Epidermal melanocyte (primary cell): Measurements from ENCODE around the gene ZFAND3.
"Not testable (repeated sequence)": the region's sequence is repeated elsewhere in the genome, so short reads cannot be mapped to it uniquely, and the experiment has no call there.

Source experiments
- DNase-seq: peaks from one replicate; pipeline ENCODE4 v3.0.0; 2011; ENCODE audit warnings: low spot score; ENCODE audit not compliant: insufficient read length

The ZFAND3 gene

GRCh38 chr6:38043259-38043753, 223.8 kb downstream of the ZFAND3 start:
- no peak for DNase-seq

DNA sequence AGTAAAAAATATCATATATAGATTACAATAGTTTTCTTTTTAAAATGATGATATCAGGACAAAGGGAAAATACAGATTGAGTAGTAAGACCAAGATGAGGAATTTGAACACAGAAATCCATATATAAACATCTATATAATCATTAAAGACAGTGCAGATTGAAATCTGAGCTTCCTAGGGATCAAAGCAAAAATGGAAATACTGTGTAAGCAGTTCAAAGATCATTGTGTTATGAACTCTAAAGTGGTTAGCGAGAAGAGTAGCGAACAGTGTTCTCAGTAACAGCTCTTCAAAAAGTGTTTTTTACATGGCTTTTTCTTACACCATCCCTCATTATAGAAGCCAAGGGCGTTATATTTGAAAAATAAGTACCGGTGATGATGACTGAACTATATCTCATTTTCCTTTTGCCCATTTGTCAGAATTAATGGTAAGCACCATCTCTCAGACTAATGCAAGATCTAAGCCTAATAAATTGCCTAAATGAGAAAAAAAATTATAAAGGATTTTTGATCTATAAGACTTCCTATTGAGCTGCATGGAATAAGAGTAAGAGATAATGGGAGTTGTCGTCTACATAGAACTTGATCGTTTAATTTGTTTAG, 226.3 kb downstream of the ZFAND3 start:
- no peak for DNase-seq

DNA sequence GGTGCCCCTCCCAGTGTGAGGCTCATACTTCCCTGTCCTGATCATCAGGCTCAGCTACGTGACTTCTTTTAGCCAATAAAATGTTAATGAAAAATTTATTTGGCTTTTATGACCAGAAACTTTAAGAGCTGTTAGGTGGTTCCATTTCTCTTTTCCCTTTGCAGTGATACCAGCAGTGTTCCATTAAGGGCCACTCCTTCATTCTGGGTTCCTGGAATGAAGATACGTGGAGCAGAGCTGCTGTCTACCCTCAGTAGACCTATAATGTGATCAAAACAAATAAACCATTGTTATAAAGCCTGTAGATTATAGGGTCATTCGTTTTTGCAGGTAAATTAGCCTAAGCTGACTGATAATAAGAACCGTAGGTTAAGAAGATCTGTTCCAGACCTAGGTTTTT, 228.0 kb downstream of the ZFAND3 start:
- DNase-seq = no peak

- DNase-seq = not testable (repeated sequence)
Observed at GRCh38 chr6:38049861-38050397, 230.4 kb downstream of the ZFAND3 start.

- no peak for DNase-seq
Observed at GRCh38 chr6:38051819-38052434, 232.4 kb downstream of the ZFAND3 start.

DNA sequence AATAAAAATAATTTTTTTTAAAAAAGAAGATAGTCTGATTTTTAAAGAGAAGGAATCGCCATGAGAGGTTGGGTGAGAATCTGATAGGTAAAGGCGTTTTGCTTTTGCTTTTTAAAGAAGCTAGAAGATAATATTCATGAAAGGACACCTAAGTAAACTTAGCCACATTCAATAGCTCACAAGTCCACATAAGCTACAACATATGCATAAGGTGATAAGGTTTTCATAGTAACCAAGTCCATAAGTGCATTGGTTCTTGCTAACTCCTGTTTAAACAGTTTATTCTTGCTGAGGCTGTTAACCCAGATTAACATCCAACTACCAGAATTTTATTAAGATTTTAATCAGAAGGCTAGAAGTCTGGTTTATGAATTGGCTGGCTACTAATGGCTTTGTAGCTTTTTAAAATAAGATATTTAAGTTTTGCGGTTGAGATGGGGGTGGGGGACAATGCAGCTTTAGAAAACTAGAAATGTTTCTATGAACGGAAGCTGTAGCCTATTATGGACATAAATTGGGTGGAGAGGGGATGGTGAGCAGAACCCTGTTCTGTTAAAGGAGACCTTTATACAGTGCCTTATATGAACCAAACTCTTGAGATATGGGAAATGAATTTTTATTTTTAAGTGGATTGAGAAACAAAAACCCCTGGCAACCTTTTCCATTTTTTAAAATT, 235.1 kb downstream of the ZFAND3 start:
- DNase-seq = no peak

DNA sequence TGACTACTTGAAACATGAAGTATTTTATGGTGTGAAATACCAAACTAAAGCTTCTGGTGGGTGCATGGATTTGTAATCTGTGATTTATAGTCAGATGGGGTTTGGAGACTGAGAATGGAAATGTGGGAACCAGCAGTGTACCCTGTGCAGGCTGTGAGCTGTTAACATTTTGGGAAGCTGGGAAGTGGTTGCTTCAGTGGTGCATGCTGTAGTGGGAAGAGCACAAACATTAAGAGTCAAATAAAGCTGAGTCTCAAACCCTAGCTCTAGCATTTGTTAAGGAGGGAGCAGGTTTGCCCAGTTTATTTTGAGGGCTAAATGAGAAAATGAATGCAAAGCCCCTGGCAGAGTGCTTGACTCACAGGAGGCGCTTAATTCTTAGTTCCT, 235.7 kb downstream of the ZFAND3 start:
- no peak for DNase-seq

DNA sequence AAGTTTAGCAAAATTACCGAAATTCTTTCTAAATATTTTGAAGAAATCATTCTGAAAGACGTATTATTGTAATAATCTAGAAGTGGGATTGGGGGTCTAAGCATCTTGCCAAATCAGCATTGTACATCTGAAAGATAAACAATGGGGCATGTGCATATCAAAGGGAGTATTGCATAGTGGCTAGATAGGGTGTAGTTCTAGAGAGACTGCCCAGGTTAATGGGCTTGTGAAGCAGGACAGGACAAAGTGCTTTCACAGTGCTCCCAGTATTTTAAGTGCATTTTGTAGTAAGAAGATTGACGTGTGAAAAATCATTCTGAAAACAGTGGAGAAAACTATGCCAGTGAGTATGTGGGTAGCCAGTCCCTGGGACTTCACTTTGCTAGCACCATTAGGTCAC, 236.8 kb downstream of the ZFAND3 start:
- no peak for DNase-seq

- no peak for DNase-seq
Observed at GRCh38 chr6:38057994-38058393, 238.5 kb downstream of the ZFAND3 start.

GRCh38 chr6:38062066-38062465, 242.5 kb downstream of the ZFAND3 start:
- no peak for DNase-seq

GRCh38 chr6:38063973-38064372, 244.4 kb downstream of the ZFAND3 start:
- no peak for DNase-seq

DNA sequence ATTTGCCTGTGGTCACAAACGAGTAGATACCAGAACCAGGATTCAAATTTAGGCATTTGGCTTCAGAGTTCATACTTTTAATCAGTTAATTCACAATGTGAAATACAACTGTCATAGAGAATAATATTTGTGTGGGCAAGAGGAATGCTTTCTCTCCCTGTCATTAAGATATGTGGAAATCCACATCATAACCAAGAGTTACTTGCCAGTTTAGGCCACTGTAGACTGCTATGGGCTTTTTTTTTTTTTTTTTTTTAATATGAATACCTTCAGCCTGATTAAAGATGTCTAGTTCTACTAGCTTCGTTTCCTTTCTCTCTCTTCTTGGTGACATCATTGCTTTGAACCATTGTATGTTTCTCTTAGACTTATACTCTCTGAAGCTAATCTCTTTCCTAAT, 244.9 kb downstream of the ZFAND3 start:
- DNase-seq = no peak

GRCh38 chr6:38065734-38066305, 246.3 kb downstream of the ZFAND3 start:
- no peak for DNase-seq

DNA sequence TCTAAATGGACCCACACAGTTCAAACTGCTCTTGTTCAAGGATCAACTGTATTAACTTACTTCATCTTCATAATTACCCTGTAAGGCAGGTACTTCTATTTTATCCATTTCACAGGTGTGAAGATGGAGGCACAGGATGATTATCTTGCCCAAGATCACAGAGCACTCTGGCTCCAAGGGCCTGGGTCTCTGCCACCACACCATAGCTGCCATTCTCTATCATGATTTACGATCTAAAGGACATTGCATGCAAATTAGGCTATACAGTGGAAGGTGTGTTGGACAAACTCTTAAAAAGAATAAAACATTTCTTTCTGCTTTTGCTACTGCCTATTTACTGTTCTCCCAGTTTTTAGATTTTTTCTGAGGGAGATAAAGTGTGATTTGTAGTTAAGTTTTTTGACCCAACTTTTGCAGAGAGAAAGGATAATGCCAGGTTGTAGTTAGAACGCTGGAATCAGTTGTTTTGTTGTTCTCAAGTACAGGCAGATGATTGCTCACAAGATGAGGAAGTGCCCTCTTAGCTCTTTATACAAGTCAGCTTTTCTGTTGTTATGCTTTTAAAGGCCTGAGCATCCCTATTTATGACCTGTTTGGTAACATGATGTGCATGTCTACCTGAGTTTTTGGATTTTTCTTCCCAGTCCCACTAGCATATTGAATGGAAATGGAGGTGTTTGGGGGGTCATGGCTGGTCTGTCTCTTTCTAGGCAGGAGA, 247.9 kb downstream of the ZFAND3 start:
- DNase-seq = no peak

DNA sequence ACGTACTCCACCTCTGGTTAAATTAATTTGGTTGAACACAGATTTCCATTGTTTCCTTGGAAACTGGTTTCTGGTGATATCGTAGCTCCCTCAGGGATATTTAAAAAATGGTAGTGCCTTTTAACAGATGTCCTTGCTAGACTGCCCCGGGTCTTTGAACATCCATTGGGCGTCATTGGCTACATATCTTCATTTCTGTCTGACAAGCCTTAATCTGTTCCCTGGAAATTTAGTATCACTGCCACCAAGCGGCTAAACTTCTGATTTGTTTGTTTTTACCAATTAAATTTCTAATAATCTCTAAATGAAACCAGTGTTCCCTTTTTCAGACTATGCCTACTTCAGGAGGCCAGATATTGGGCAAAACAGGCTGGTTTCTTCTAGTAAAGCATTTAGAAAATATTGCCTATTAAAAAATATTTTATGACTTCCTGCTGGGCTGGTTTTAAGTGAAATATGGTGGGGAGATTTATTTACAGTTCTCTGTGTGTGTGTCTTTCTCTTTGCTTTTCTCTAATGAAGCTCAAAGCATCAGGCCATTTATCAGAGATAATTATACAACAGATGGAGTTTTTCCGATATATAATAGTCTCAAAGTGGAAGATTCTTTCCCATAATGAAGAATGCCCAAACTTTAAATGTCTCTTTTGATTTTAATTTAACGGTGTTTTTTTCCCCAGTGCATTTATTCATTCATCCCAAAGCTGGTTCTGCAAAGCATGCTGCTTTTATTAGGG, 249.5 kb downstream of the ZFAND3 start:
- peak; percentile 21 for DNase-seq

- DNase-seq = no peak
Observed at GRCh38 chr6:38077488-38078030, 258.0 kb downstream of the ZFAND3 start.

GRCh38 chr6:38078671-38079070, 259.1 kb downstream of the ZFAND3 start:
- no peak for DNase-seq

- no peak for DNase-seq
Observed at GRCh38 chr6:38079107-38079506, 259.6 kb downstream of the ZFAND3 start.

- no peak for DNase-seq
Observed at GRCh38 chr6:38079537-38079936, 260.0 kb downstream of the ZFAND3 start.

DNA sequence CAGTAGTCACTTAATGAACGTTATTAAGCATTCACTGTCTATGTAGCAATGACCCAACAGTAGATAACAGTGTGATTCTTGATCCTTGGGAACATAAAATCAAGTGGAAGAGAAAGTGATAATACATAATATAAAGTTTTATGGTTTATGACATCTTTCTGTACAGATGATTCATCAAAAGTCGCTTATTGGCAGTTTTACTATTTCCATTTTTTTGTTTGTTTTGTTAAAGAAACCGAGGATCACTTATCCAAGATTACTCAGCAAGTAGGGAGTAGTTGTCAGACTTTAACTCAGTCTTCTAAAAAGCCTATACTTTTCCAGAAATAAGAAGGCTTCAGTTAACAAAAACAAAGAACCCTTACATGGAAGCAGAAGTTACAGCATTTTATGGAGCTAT, 260.8 kb downstream of the ZFAND3 start:
- DNase-seq = no peak

GRCh38 chr6:38080889-38081288, 261.4 kb downstream of the ZFAND3 start:
- no peak for DNase-seq
